Measurements from ENCODE around the gene SMOC1.

SMOC1 gene

DNA sequence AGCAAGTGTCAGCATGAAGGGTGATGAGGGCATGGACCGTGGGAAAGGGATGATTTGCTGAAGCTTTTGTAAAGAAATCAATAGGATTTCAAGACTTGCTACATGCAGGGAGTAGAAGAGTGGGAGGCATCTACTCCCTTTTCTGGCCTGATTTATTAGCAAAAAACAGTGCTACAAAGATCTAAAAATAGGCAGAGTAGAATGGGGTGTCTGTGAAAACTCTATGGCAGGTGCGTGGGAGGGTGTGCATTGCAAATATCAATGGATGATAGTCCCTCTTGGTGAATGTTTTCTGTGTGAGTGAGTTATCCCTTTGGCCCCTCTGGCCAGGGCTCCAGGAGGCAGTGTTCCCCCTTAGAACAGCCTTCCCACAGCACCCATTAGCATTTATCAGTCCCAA, 139.0 kb downstream of the SMOC1 start:
- no peak for FAIRE-seq

DNA sequence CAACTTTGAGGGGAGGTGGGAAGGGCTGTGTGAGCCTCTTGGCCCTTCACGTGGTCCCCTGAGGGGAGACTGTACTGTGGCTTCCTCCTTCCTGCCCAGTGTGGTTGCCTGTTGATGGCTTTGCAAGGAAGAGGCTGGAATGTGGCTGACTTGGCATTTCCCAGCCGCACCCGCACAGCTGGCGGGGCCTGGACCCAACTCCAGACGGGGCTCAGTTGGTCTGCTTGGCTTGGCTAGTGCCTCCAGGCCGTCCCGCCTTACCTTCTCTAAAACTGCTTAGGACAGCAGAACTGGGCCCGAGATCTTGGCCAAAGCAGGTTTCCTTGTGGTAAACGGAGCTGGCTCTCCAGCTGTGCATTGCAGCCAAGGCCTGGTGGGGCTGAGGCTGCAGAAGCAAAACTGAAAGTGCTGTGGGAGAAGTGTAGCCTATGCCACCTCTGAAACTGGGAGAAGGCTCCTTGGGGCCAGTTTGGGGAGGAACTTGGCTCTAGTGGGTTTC, 139.5 kb downstream of the SMOC1 start:
- no peak for FAIRE-seq

DNA sequence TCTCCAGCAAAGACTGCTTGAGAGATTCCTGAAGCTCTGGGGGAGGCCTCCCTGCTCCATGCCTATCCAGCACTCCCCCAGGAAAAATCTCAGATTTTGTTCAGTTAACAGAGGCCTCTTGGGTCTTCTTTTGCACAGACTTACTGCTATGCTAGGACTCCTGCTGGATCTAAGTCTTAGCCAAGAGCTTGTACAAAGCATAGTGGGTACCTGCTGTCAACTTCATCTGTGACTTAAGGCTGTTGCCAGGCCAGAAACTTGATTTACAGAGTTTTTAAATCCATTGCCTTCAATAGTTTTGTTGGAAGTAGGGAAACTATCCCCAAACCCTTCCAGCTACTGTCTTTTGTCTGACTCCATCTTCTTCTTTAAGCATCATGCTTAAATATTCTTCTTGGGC, 140.5 kb downstream of the SMOC1 start:
- FAIRE-seq, result no peak

DNA sequence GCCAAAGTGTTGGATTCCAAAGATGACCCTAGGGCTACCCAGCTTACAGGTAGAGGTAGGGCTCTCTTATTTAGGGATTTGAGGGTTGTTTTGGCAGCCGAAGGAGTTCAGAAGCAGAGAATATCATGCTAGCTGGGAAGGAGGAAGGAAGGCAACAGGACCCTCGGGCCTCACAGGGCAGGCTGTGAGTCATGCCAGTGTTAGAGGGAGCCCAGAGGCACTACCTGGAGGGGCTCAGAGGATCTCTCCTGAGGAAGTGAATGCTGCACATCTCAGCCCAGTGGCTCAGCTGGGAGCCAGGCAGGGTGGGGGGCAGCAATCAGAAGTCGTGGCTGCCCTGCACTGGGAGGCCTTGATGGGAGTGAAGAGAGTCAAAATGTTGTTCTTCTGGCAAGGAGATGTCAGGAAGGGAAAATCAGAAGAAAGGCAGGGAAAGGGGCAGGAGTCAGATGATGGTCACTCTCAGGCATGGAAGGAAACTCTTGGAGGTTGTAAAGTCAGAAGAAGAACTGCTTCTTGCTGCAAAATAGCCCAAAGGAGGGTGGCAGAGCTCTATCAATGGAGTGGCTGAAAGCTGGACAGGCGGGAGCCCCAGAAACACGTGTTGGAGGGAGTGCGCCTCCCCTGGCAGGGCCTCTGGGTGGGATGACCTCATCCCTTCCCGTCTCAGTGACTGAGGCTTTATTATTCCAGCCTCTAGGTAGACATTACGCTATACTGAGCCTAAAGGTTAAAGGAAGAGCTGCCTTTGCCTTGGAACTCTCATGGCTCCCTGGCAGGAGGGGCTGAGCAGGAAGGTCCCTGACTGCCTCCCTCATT, 141.3 kb downstream of the SMOC1 start:
- no peak for FAIRE-seq

DNA sequence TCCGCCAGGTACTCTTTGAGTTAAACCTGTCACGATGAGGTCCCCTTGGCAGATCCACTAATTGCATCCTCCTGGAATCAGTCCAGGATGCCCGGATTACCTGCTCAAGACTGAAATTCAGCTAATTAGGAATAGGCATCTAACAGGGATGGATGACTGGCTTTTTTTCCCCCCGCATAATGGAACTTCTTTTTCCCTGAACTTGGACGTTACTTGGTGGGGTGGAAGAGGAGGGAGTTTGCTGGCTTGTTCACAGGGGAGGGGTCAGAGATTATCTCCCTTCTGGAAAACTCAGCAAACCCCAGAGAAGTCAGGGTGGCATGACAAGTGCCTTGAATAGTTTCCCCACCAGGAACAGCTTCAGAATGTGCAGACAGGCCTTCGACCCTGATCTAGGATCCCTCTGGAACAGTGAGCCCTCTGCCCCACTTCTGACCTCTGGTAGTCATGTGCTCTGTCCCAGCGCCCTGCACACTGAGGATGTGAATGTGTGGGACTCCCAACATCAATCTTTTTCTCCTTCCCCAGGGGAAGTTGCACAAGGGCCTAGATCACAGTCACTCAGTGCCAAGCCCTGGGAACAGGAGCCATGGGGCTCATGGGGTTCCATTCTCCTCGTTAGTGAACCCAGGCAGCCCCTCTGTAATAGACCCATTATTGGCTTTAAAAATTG, 142.5 kb downstream of the SMOC1 start:
- FAIRE-seq, result no peak

DNA sequence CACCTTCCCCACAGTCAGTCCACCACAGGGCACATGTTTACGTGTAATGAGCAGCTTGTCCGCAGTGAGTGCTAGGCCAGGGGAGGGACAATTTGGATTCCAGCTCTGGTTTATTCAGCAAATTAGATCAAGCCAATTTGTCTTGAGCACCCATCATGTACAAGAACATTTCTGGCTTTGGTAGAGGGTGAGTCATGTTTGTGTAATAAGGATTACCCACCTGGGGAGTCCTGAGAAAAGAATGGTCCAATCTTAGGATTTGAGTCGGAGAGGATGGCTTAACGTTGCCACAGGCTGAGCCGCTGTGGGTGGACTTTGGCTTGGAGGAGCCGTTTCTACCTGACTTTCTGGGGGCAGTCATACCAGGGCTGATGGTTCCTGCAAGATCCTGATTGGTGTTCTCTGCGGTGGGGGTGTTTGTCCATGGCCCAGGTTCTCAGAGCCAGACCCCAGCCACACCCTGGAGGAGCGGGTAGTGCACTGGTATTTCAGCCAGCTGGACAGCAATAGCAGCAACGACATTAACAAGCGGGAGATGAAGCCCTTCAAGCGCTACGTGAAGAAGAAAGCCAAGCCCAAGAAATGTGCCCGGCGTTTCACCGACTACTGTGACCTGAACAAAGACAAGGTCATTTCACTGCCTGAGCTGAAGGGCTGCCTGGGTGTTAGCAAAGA, 143.7 kb downstream of the SMOC1 start:
- FAIRE-seq, result no peak

DNA sequence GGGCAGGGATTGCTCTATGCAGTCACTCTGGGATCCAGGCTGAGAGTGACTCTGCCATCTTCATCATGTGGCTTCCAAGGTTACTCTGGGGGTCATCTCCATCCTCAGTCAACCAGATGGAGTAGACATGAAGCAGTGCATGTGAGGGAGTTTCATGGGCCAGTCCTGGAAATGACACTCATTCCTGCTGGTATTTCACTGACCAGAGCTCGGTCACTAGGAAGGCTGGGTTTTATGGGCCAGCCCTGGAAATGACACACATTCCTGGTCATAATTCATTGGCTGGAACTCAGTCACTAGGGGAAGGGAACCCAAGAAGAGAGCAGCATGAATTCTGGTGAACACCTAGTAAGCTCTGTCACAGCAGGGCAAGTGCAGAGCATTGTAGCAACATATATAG, 144.7 kb downstream of the SMOC1 start:
- no peak for FAIRE-seq

DNA sequence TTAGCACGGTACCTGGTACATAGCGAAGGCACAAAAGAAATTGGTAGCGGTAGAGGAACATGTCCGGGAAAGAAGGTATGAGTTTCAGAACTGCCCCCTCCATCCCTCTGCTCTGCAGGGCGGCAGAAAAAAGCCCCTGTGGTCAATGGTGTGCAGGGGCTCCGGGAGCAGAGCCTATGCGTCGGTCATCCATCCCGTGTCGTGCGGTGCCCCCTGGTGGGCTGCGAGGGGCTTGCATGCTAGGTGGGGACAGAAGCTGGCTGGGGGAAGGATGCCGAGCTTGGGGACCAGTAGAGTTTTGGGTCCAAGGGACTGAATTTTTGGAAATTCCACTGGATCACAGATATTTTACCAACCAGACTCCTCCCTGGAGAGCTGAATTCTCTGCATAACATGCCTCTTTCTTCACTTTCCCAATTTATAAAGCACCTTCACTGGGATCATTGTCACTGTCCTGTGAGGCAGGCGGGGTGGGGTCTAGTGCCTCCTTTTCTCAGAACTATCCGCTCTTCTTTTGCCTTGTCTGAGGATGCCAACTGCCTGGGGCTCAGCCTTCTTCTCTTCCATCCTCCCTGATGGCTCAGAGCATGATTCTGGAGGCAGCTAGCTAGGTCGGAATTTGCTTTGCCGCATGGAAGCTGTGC, 148.7 kb downstream of the SMOC1 start:
- no peak for FAIRE-seq

DNA sequence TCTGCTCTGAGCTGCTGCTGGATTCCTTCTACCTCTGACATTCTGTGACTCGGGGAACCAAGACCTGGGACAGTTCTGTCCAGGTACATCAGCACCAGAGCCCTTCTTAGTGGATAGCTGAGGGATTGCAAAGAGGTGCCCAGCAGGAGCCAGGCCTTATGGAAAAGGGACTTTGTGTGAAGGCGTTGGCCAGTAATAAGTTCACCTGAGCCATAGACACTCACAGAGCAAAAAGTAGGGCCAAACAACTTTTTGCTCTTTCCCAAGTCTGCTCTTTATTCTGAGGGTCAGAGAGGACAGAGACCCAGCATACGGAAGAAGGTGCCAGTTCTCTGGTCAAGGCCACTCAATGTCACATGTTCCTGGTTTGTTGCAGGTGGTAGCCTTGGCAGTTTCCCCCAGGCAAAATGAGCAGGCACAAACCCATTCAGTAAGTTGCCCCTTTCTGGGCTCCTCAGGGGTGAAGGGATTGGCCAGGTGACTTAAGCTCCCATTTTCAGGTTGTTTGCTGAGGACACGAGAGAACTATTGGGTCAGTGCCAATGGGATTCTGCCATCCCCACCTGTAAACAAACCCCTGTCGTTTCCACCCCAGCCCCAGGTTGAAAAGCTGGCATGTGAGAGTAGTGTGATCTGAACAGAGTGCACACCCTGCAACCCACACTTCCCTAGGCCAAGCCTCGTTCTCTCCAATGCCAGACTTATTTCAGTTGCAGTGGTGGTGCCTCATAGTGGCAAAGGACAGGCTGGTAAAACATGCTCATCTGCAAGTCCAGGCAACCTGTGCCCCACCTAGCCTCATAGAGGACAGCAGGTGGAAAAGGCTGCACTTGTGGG, 150.3 kb downstream of the SMOC1 start:
- FAIRE-seq, result no peak

DNA sequence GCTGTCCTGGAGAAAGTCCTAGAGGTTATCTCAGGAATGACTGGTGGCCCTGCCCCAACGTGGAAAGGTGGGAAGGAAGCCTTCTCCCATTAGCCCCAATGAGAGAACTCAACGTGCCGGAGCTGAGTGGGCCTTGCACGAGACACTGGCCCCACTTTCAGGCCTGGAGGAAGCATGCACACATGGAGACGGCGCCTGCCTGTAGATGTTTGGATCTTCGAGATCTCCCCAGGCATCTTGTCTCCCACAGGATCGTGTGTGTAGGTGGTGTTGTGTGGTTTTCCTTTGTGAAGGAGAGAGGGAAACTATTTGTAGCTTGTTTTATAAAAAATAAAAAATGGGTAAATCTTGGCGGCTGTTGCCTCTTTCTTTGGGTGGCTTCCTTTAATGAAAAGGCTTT, 152.8 kb downstream of the SMOC1 start:
- FAIRE-seq, result no peak

DNA sequence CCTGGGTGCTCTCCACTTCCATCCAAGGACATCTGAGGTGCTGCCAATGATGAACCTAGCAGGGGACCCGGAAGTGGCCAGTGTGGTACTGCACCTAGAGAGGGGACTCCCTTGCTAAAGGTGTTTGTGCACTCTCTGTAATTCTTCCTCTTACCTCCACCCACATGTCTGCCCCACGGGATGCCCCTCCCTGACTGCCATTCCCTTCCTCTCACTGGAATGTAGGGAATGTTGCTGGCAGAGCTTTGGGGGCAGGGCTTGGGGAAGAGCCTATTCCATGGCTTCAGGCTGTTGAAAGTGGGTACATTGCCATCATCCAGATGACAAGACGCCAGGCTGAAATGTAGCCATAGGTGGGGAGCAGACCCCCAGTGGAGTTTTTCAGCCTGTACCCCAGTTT, 153.2 kb downstream of the SMOC1 start:
- FAIRE-seq, result no peak

DNA sequence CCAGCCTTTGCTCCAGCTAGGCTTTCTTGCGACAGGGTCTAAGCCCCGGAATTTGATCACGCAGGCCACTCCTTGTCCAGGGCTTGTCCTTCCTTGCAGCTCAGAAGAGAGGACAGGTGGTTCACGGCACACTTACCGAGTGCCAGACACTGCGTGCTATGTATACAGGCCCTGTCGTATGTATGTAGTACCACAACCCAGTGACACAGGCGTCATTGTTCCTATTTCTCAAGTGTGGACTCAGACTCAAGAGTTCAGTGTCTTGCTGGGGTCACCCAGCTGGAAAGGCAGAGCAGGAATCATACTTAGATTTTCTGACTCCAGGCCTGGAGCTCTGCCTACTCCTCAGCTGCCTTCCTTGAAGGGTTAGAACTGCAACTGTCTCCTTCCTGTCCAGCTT, 153.9 kb downstream of the SMOC1 start:
- no peak for FAIRE-seq

DNA sequence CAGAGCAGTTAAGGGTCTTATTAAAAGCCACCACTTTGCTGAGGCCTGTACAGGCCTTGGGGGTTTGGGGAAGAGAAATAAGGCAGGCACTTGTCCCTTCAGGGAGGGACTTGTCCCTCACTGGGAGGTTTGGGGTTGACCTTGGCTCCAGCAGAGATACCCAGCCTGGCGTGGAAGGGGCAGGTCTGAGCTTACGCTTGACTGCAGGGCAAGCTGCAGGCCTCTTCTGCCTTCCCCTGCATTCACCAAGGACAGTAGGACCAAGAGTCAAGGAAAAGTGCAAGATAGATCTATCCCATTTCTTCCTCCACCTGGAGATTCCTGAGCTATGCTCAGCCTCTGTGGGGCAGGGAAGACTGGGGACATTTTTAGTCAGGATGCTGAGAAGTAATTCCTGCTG, 154.3 kb downstream of the SMOC1 start:
- FAIRE-seq, result no peak

DNA sequence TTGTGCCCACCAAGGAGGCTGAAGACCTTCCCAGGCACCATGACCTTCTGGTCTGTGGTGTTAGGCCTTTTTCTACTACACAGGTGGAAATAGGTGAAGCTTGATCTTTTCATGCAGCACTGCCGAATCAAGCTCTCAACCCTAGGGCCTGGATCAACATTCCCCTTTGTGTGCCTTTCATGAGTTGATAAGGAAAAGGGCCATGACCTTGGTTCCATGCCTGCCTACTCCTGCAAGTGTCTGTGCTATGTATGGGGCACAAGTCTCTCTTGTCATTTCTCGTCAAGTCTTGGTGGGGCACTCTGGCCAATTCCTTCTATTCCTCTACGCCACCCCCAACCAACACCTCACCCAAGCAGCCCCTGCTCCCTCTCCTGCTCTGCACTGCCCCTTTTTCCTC, 155.0 kb downstream of the SMOC1 start:
- FAIRE-seq, result no peak

DNA sequence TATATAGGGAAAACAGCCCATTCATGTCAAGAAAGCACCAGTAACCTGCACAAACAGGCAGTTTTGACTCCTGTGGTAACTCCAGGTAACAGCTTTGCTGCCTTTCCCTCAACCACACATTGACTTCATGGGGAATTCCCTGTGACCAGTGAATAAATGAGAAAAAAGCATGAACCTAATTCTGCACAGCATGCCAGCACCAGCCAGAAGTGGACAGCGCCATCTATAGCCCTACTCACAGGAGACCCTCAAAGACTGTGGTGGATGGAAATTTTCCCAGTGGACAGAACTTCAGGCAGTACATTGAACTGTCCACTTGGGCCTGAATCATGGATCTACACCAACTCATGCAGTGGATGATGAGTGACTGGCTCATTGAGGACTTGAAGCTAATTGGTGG, 157.4 kb downstream of the SMOC1 start:
- no peak for FAIRE-seq

DNA sequence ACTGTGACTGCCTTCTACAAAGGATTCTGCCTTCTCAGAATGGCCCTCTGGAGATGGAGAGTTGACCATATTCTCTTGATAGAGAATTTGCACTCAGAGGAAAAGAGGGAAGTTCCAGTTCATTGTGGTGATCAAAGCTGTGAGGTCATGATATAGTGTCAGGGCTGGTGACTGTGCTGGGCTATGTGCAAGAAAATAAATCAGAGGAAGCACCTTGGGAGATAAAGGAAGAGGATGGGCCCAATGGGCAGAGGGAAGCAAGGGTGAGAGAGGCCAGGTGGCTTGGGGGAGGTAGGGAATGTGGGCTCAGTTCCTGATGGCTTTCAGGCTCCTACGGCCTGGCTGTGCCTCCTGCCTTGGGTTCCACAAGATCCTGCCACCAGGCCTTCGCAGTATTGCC, 163.8 kb downstream of the SMOC1 start:
- FAIRE-seq, result no peak

DNA sequence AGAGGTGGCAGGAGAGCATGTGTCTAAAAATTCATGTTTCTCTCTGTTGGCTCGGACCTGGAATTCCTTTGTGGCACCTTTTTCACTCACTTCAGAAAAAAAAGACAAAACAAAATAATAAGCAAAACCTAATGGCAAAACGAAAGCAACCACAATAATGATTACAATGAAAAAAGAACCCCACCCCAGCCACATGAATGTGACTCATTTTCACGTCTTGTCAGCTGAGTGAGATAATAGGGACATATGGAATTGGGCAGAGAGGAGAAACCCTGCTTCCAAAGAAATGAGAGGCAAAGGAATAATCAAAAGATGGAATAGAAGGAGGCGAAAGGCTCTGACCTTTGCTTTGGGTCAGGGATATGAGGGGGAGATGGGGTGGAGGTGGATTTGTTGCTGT, 166.1 kb downstream of the SMOC1 start:
- FAIRE-seq, result no peak

DNA sequence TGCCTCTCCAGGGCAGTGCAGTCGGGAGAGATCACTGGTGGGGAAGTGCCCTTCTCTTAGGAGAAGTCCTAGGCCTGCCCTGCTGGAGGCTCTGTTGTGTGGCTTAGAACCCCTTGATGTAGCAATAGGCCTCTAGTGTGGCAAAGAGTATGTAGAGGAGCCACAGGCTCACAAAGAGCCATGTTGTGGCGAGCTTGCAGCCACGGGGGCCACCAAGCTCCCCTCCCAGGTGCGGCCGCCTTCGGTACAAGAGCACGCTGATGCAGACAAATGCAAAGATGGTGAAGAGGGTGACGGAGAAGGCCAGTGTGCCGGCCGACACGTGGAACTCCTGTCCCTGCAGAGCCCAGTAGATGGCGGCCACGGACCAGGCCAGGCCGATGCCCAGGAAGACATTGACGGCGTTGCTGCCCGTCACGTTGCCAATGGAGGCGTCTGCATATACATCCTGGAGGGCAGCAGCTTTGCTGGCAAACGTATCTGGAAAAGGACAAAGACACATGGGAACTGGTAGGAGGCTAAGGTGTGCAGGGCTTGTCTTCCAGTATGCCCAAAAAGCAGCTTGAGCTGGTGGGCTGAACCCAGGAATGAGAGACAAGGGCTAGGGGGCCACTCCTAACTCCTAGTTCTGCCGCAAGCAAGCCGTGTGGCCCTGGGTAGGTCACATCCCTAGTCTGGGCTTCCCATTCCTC, 166.8 kb downstream of the SMOC1 start:
- FAIRE-seq, result no peak

DNA sequence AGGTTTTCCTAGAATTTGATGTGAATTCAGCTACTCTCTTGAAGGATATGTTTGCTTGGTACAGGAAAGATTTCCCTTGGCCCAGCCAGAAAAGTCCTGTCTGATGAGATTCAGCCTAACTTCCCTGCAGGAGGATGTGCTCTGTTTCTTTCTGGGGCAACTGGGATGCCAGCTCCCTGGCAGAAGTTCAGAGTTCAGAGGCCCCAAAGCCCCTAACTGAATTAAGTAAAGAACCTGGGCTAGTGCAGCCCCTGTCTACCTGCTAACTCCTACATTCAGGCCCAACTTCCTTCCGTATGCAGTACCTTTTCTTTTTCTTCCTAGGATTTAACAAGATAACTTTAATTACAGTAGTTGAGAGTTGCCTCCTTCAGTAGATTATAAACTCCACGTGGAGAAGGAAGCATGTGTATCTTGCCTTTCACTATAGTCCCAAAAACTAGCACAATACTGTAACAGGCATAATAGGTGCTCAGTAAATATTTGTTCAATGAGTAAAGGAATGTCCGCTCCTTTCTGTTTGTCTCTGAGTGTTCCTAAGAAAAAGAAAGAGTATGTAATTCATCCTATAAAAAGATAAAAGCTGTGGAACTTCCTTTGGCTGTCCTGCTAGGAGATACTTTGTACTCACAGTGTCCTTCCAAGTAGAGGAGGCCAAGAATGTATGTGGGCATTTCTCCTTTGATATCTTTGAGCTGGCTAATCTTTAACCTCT, 168.5 kb downstream of the SMOC1 start:
- FAIRE-seq, result no peak

DNA sequence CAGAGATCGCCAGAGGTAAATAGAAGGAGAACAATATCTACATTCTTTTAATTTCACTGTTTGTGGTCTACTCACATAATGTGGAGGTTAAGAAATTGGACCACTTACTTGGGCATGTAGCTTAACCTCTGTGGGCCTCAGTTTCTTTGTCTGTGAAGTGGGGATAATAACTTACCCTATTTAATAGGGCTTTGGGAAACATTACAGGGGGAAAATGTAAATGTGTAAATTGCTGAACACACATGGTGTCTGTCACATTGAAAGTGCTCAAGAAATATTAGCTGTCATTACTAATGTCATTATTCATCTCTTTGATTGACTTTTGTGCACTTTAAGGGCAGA, 169.1 kb downstream of the SMOC1 start:
- no peak for FAIRE-seq

DNA sequence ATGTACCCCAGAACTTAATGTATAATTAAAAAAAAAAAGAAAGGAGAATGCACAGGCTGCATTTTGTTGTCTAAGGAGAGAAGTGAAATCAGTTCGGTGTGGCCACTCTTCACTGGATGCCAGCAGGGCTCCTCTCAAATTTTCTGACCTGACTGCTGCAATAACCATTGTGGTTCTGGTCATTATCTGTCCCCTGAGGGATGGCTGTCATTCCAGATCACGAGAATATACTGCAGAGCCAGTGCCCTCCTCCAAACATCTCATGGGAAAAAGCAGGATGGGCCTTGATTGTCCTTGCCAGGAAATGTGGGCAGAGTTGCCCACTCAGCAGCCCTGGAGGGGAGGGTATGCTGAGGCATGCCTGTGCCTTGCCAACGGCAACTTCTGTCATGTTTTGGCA, 170.4 kb downstream of the SMOC1 start:
- no peak for FAIRE-seq

Data from endometrium (tissue), 2 donors.